ENCODE data around the gene GPR35. TPM values are rescaled to one million over a fixed set of nuclear protein-coding genes. Genes with fewer than 3 reads are reported as not detected.

The GPR35 gene
- total RNA-seq, 4 donors from 2014 or later, result 61.1 to 341 (median 261) TPM

DNA sequence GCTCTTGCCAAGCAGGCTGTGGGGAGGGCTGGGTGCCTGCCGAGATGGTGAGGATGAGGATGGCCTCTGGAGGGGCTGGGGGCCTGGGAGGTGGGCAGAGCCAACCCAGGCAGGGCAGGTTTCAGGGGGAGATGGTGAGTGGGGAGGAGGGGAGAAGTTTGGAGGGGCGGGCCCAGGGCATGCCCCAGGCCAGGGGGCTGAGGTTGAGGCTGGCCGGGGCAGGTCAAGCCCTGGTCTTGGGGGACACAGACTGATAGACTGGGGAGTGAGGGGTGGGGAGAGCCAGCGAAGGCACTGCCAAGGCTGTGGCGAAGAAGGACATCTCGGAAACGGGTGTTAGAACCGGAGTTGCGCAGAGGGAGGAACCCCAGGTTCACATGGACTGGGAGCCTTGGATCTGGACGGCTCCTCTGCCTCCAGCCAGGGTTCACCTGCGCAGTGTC lies 26.1 kb upstream of the GPR35 start:
- H3K27me3 ChIP-seq, result no peaks in the 10 kb centered on the region
- H3K27ac ChIP-seq, result no peak overlapping the region
- H3K9me3 ChIP-seq, result no peaks in the 10 kb centered on the region
- DNase-seq, result peak in 1 of 3 donors; percentile 25
- TF ChIP-seq, protein P1, sequence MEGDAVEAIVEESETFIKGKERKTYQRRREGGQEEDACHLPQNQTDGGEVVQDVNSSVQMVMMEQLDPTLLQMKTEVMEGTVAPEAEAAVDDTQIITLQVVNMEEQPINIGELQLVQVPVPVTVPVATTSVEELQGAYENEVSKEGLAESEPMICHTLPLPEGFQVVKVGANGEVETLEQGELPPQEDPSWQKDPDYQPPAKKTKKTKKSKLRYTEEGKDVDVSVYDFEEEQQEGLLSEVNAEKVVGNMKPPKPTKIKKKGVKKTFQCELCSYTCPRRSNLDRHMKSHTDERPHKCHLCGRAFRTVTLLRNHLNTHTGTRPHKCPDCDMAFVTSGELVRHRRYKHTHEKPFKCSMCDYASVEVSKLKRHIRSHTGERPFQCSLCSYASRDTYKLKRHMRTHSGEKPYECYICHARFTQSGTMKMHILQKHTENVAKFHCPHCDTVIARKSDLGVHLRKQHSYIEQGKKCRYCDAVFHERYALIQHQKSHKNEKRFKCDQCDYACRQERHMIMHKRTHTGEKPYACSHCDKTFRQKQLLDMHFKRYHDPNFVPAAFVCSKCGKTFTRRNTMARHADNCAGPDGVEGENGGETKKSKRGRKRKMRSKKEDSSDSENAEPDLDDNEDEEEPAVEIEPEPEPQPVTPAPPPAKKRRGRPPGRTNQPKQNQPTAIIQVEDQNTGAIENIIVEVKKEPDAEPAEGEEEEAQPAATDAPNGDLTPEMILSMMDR (IDR thresholded peaks at IDR 0.05), result no peak
- no peak for TF ChIP-seq POLR2A (IDR thresholded peaks at IDR 0.05)
- H3K36me3 ChIP-seq, result peaks cover 0 to 42% (median 0%) of the 10 kb centered on the region in 3 donors
- no peak overlapping the region for H3K4me3 ChIP-seq
- H3K4me1 ChIP-seq, result peaks cover 0 to 14% (median 3%) of the 10 kb centered on the region in 4 donors

DNA sequence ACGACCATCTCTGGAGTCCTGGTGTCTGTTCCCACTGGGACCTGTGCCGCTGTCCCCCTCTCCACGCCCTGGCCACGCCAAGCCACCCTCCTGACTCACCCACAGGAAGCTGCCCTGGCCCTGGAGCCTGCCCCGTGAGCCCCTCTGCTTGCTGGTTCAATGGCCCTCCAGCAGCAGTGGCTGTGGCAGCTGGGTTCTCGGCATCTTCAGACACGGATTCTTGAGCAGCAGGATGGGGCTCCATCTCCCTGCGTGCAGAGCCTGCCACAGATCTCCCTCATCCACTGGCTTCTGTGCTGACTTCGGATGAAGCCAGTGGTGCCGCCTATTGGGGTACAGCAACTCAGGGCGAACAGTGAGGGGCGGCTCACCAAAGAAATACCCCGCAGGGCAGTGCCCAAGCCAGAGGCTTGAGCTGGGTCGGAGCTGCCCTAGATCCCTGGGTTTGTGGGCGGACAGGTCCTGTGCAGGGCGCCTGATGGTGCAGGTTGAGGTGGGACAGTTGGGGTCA lies 24.8 kb upstream of the GPR35 start:
- Histone ChIP-seq H3K36me3 (peaks cover 0 to 30% (median 0%) of the 10 kb centered on the region in 3 donors), H3K4me3 (no peak overlapping the region), H3K9me3 (no peaks in the 10 kb centered on the region), H3K4me1 (peaks cover 0 to 19% (median 4%) of the 10 kb centered on the region in 4 donors), H3K27me3 (no peaks in the 10 kb centered on the region), H3K27ac (no peak overlapping the region)
- TF ChIP-seq, protein P1 (IDR thresholded peaks at IDR 0.05), result no peak
- TF ChIP-seq POLR2A (IDR thresholded peaks at IDR 0.05), result no peak
- peak in 2 of 3 donors; percentile 35 to 37 for DNase-seq

DNA sequence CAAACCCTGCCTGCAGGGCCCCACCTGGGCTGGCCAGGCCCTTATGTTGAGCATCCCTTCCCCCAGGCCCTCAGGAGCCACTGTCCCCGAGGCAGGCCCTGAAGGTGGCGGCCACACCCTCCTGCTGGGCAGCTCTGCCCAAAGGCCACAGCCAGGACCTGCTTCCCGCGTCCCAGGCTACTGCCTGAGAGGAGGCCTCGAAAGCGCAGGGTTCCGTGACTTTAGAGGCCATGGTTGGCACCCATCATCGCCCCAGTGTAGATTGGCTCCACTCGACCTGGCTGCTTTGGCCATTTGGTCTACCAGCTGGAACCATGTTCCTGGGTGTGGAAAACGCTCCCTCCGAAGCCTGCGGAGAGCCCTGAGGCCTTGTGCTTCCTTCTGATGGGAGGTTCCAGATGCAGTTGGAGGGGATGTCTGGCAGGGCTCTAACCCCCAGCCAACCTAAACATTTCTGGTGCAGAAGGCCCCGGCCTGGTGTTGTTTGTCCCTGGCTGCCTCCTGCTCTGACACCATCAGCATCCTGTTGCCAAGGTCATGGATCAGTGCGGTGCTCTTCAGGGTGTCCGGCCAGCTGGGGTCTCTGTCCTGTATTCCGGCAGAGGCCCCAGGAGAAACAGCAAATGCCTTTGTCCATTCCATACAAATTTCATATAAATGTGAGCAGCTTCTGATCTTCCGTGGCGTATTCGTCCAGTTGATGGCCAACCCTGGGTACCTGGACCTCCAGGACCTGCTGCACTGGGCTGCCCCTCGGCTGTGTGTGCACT lies 24.0 kb upstream of the GPR35 start:
- H3K36me3 ChIP-seq, result peaks cover 0 to 25% (median 0%) of the 10 kb centered on the region in 3 donors
- TF ChIP-seq, protein P1 (IDR thresholded peaks at IDR 0.05), result no peak
- no peak for TF ChIP-seq POLR2A (IDR thresholded peaks at IDR 0.05)
- H3K27me3 ChIP-seq, result no peaks in the 10 kb centered on the region
- peak in 2 of 3 donors; percentile 33 to 39 for DNase-seq
- H3K9me3 ChIP-seq, result no peaks in the 10 kb centered on the region
- H3K4me3 ChIP-seq, result no peak overlapping the region
- no peak overlapping the region for H3K27ac ChIP-seq
- H3K4me1 ChIP-seq, result peaks cover 0 to 19% (median 4%) of the 10 kb centered on the region in 4 donors

DNA sequence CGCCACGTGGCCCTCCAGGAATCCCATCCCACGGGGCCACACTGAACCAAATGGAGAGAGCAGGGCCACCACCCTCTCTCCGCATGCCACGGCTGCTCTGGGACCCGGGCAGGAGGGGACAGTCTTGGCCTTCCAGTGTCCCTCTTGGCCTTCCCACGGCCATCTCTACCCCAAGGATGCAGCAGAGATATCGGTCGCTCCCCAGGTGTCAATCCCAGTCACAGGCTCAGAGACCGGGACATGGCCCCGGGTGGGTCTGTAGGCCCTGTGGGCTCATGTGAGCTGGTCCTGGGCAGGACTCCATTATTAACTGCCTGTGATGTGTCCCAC lies 23.5 kb upstream of the GPR35 start:
- H3K9me3 ChIP-seq, result no peaks in the 10 kb centered on the region
- H3K4me1 ChIP-seq, result peaks cover 0 to 19% (median 4%) of the 10 kb centered on the region in 4 donors
- H3K27me3 ChIP-seq, result no peaks in the 10 kb centered on the region
- peak in 1 of 3 donors; percentile 26 for DNase-seq
- no peak for TF ChIP-seq POLR2A (IDR thresholded peaks at IDR 0.05)
- TF ChIP-seq, protein P1 (IDR thresholded peaks at IDR 0.05), result no peak
- H3K36me3 ChIP-seq, result peaks cover 0 to 23% (median 0%) of the 10 kb centered on the region in 3 donors
- H3K27ac ChIP-seq, result no peak overlapping the region
- H3K4me3 ChIP-seq, result no peak overlapping the region

DNA sequence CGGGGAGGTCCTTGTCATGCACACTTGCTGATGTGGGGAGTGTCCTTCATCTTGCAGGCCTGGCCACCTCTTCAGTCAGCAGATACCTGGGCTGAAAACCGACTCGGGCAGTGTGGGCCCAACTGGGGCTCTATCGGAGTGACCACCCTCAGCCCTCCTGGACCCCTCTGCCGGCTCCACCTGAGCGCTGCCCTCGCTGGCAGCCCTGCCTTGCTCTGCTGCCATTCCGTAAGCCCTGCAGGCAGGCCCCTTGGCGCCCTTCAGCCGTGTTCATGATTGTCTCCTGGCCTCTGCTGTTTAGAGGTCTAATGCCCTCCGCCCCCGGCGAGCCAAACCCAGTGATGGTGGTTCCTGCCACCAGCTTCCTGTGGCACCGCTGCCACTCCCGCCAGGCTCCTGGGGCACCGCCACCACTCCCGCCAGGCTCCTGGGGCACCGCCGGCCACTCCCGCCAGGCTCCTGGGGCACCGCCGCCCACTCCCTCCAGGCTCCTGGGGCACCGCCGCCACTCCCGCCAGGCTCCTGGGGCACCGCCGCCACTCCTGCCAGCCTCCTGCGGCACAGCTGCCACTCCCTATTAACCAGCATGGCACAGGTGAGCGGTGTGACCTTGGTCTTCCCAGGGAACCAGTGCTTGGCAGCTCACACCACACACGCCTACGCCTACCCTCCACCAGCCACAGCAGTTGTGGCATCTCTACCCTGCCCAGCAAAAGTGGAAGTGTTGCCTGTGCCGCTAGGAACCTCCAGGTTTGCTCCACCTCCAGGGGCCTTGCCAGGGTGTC lies 22.8 kb upstream of the GPR35 start:
- TF ChIP-seq, protein P1 (IDR thresholded peaks at IDR 0.05), result no peak
- no peak for TF ChIP-seq POLR2A (IDR thresholded peaks at IDR 0.05)
- Histone ChIP-seq H3K27me3 (no peaks in the 10 kb centered on the region), H3K36me3 (peaks cover 0 to 28% (median 0%) of the 10 kb centered on the region in 3 donors), H3K27ac (no peak overlapping the region), H3K4me1 (peaks cover 0 to 19% (median 4%) of the 10 kb centered on the region in 4 donors), H3K9me3 (no peaks in the 10 kb centered on the region), H3K4me3 (no peak overlapping the region)
- DNase-seq, result peak in 2 of 3 donors; percentile 42 to 55

Data from Peyer's patch (tissue), 4 donors.